OCI-LY7 (cell line): ENCODE data around the gene FBXO36. TPM values are rescaled to one million over a fixed set of nuclear protein-coding genes. Genes with fewer than 3 reads are reported as not detected.

Experiments used
- BruUV-seq: library from RNA; stranded (reverse); fragments of 400-500 nt; replicated peaks from 2 replicates; lab custom pipeline; 2021; lab: Mats Ljungman, UMichigan
- CTCF ChIA-PET: fragments of 300-600 bp; sonication (Branson Sonifier 250); formaldehyde crosslinking; loops from one replicate; lab custom pipeline; 2022; ENCODE audit warnings: antibody characterized with exemption; ENCODE audit not compliant: unreplicated experiment; lab: Charles Lee
- POLR2A ChIA-PET: fragments of 300-600 bp; sonication (Branson Sonifier 250); formaldehyde crosslinking; loops from one replicate; lab custom pipeline; 2022; ENCODE audit warnings: antibody characterized with exemption; lab: Charles Lee
- DNase-seq: peaks from one replicate; pipeline ENCODE4 v3.0.0-alpha.2; 2015; ENCODE audit warnings: low spot score
- H2AFZ ChIP-seq: fragments of 200-600 bp; sonication (generic), shearing (Covaris generic); 2 replicates; pipeline ENCODE4 v1.6.1; 2014; ENCODE audit warnings: mild to moderate bottlenecking, antibody characterized with exemption, low read length, moderate library complexity
- H3K27ac ChIP-seq: fragments of 200-600 bp; sonication (generic); 2 replicates; pipeline ENCODE4 v1.5.1; 2014; ENCODE audit warnings: mixed run types, low read depth, mild to moderate bottlenecking, moderate library complexity, low read length, inconsistent platforms; ENCODE audit not compliant: poor library complexity, severe bottlenecking
- H3K36me3 ChIP-seq: fragments of 200-600 bp; sonication (generic); 2 replicates; pipeline ENCODE4 v1.6.1; 2014; ENCODE audit warnings: mild to moderate bottlenecking, antibody characterized with exemption, low read length, moderate library complexity, mixed read lengths; ENCODE audit not compliant: insufficient read depth
- H3K4me1 ChIP-seq: fragments of 200-600 bp; sonication (generic); 2 replicates; pipeline ENCODE4 v1.5.1; 2014; ENCODE audit warnings: mild to moderate bottlenecking, low read length; ENCODE audit not compliant: insufficient read depth, poor library complexity, severe bottlenecking
- H3K4me2 ChIP-seq: fragments of 200-600 bp; sonication (generic); 2 replicates; pipeline ENCODE4 v1.6.1; 2014; ENCODE audit warnings: mild to moderate bottlenecking, low read length
- H3K4me3 ChIP-seq: fragments of 200-600 bp; sonication (generic); 2 replicates; pipeline ENCODE4 v1.5.1; 2014; ENCODE audit warnings: mild to moderate bottlenecking, low read depth, low read length; ENCODE audit not compliant: poor library complexity, severe bottlenecking
- H3K79me2 ChIP-seq: fragments of 200-600 bp; sonication (generic); 2 replicates; pipeline ENCODE4 v1.6.1; 2016; ENCODE audit warnings: low read depth, mild to moderate bottlenecking, low read length, moderate library complexity, mixed read lengths; ENCODE audit not compliant: insufficient read depth
- H3K9me2 ChIP-seq: fragments of 200-600 bp; sonication (generic); 2 replicates; pipeline ENCODE4 v1.6.1; 2016; ENCODE audit warnings: mild to moderate bottlenecking, low read length, mixed read lengths; ENCODE audit not compliant: insufficient read depth
- H3K9me3 ChIP-seq: fragments of 200-600 bp; sonication (generic); 2 replicates; pipeline ENCODE4 v1.6.1; 2014; ENCODE audit warnings: mild to moderate bottlenecking, mixed run types, low read length, mixed read lengths
- H4K20me1 ChIP-seq: fragments of 200-600 bp; sonication (generic); 2 replicates; pipeline ENCODE4 v1.6.1; 2014; ENCODE audit warnings: mild to moderate bottlenecking, antibody characterized with exemption, low read length, moderate library complexity, mixed read lengths; ENCODE audit not compliant: insufficient read depth
- CTCF ChIP-seq: fragments of 200-600 bp; sonication (generic); conservative IDR thresholded peaks from 2 replicates; pipeline ENCODE4 v1.5.1; 2014; ENCODE audit warnings: mild to moderate bottlenecking, antibody characterized with exemption, low read length, moderate library complexity, mixed read lengths
- EZH2phosphoT487 ChIP-seq: fragments of 200-600 bp; sonication (generic); IDR thresholded peaks from 2 replicates; pipeline ENCODE4 v1.6.1; 2018; ENCODE audit warnings: low read depth, borderline replicate concordance, mild to moderate bottlenecking, mixed run types, antibody characterized with exemption, low read length, moderate library complexity, mixed read lengths
- intact Hi-C: fragments of 100-400 bp; cut with micrococcal nuclease; formaldehyde crosslinking; loops from one replicate; pipeline ENCODE4 v1.10.0; 2022; ENCODE audit not compliant: unreplicated experiment
- total RNA-seq, 2 experiments: library from RNA; depleted of rRNA in 1 of 2; stranded (reverse); fragments of >200 nt in 1 of 2; shearing (Covaris generic) in 1 of 2; gene quantifications; 2 replicates each; pipeline ENCODE4 v1.2.3, GENCODE V29; 2014 to 2022

The FBXO36 gene
- total RNA-seq, 2 experiments from 2014 or later, result 2.5 to 2.6 TPM

GRCh38 chr2:229874647-229875046, 47.7 kb upstream of the FBXO36 start:
- TF ChIP-seq EZH2phosphoT487, result no peak
- no peak for TF ChIP-seq CTCF
- Histone ChIP-seq H3K9me3 (no peaks in the 10 kb centered on the region), H4K20me1 (0 out of 2 replicates have a peak, but pooled peaks cover 5% of the 10 kb centered on the region), H3K4me3 (no peak overlapping the region), H3K9me2 (no peaks in the 10 kb centered on the region), H3K4me1 (peaks cover 13% of the 10 kb centered on the region), H3K79me2 (0 out of 2 replicates have a peak, but pooled peaks cover 12% of the 10 kb centered on the region), H2AFZ (no peak overlapping the region), H3K36me3 (peaks cover 63% of the 10 kb centered on the region), H3K4me2 (no peak overlapping the region), H3K27ac (no peak overlapping the region)
- CTCF ChIA-PET, result no interaction called here
- no TSS peak for BruUV-seq
- DNase-seq, result no peak
- POLR2A ChIA-PET, result interaction anchor here (2.9 kb wide), 1 partner anchor 15 kb away, joined by 11 read pairs; no protein-coding TSS in a partner anchor
- intact Hi-C loops, result no loop called here

- H2AFZ ChIP-seq, result no peak overlapping the region
- H3K9me3 ChIP-seq, result no peaks in the 10 kb centered on the region
- intact Hi-C loops, result no loop called here
- H3K4me1 ChIP-seq, result peaks cover 13% of the 10 kb centered on the region
- no peak overlapping the region for H3K4me2 ChIP-seq
- TF ChIP-seq EZH2phosphoT487, result no peak
- TF ChIP-seq CTCF, result no peak
- CTCF ChIA-PET, result no interaction called here
- no TSS peak for BruUV-seq
- POLR2A ChIA-PET, result interaction anchor here (0.6 to 2.9 kb wide), 2 partner anchors 10 to 14 kb away, joined by 3 to 11 read pairs; no protein-coding TSS in a partner anchor
- no peak overlapping the region for H3K27ac ChIP-seq
- no peak overlapping the region for H3K4me3 ChIP-seq
- DNase-seq, result no peak
- no peaks in the 10 kb centered on the region for H3K9me2 ChIP-seq
- 0 out of 2 replicates have a peak, but pooled peaks cover 5% of the 10 kb centered on the region for H4K20me1 ChIP-seq
- H3K79me2 ChIP-seq, result 0 out of 2 replicates have a peak, but pooled peaks cover 7% of the 10 kb centered on the region
- H3K36me3 ChIP-seq, result peaks cover 63% of the 10 kb centered on the region
Observed at GRCh38 chr2:229875549-229875948, 46.8 kb upstream of the FBXO36 start.

GRCh38 chr2:229879191-229879950, 42.9 kb upstream of the FBXO36 start:
- no peaks in the 10 kb centered on the region; the same call in 1 of the 2 replicates for H4K20me1 ChIP-seq
- no peak overlapping the region for H3K4me3 ChIP-seq
- no peak overlapping the region for H2AFZ ChIP-seq
- TF ChIP-seq EZH2phosphoT487, result no peak
- no peak for TF ChIP-seq CTCF
- peaks cover 16% of the 10 kb centered on the region; the same call in 1 of the 2 replicates for H3K79me2 ChIP-seq
- H3K9me3 ChIP-seq, result no peaks in the 10 kb centered on the region
- H3K9me2 ChIP-seq, result no peaks in the 10 kb centered on the region
- BruUV-seq, result no TSS peak
- DNase-seq, result no peak
- intact Hi-C loops, result no loop called here
- no peak overlapping the region for H3K27ac ChIP-seq
- ChIA-PET CTCF (no interaction called here), POLR2A (interaction anchor here (1.0 kb wide), 1 partner anchor 12 kb away, joined by 3 read pairs; no protein-coding TSS in a partner anchor)
- no peak overlapping the region for H3K4me2 ChIP-seq
- H3K36me3 ChIP-seq, result peaks cover 36% of the 10 kb centered on the region
- H3K4me1 ChIP-seq, result no peaks in the 10 kb centered on the region
